CD4-positive, alpha-beta T cell treated with Interleukin-4 for 1 hour (primary cell): ENCODE data around the gene C20orf204.

Experiments used
- DNase-seq, 2 donors: peaks; one replicate each; pipeline ENCODE4 v3.0.0-alpha.2; 2020 to 2022

The C20orf204 gene

GRCh38 chr20:64027981-64028685 lies 7.8 kb upstream of the C20orf204 start:
- DNase-seq = no peak

- DNase-seq = no peak
Observed at GRCh38 chr20:64029293-64030117, 6.5 kb upstream of the C20orf204 start.

DNA sequence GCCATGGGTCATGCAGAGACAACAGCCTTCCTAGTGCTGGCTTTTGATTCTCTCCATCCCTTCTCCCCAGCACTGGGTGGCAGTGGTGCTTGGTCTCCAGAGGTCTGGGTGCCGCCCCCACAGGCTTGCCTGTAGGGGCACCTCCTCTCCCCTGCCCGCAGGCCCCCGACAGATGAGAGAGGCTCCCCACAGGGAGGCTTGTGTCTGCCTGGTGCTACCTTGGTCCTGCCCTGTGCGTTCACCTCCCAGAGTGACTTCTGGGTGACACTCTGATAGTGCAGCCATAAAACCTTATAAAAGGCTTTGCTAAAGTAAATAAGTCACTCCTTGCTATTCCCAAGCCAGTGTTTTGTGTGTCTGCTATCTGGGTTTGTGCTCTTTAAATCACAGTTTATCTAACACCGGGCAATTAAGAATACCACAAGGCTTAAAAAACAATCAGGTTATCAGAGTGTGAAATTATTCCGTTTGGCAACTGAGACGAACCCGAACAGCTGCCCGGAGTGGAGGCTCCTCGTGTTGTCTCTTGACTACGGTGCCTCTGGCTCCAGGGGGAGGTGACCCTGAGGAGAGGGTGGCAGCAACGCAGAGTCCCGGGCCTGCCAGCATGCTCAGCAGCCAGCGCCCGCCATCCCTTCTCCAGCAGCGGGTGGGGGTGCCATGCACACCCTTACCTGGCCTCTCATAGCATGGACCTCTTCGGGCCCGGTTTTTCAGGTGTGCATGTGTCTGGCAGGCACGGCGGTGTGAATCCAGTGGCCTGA lies 5.4 kb upstream of the C20orf204 start:
- no peak for DNase-seq

GRCh38 chr20:64031822-64032314 lies 4.1 kb upstream of the C20orf204 start:
- no peak for DNase-seq

GRCh38 chr20:64032706-64033624 lies 3.0 kb upstream of the C20orf204 start:
- no peak for DNase-seq

DNA sequence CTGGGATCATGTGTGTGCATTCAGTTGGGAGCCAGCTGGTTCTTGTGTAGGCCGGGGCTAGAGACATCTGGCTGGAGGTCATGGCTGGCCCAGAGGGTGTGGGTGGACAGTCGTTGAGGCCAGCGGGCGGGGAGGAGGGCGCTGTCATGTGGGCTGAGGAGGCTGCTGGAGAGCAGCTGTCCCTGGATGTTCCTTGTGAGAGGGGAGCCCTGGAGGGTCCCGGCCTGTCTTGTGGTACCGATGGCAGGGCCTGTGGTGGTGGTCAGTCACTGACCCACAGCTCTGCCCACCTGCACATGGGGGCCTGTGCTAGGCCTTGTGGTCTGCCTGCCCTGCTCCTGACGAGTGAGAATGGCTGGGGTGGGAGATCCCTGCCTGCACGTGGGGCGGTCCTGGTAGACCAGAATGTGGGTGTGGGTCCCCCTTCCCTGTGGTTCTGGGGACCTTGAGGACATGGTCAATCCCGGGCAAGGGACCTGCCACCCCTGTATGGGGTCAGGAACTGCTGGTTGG lies 1.9 kb upstream of the C20orf204 start:
- DNase-seq = no peak

GRCh38 chr20:64035066-64035932 lies 683 bp upstream of the C20orf204 start:
- peak in 1 of 2 donors; percentile 49 for DNase-seq

DNA sequence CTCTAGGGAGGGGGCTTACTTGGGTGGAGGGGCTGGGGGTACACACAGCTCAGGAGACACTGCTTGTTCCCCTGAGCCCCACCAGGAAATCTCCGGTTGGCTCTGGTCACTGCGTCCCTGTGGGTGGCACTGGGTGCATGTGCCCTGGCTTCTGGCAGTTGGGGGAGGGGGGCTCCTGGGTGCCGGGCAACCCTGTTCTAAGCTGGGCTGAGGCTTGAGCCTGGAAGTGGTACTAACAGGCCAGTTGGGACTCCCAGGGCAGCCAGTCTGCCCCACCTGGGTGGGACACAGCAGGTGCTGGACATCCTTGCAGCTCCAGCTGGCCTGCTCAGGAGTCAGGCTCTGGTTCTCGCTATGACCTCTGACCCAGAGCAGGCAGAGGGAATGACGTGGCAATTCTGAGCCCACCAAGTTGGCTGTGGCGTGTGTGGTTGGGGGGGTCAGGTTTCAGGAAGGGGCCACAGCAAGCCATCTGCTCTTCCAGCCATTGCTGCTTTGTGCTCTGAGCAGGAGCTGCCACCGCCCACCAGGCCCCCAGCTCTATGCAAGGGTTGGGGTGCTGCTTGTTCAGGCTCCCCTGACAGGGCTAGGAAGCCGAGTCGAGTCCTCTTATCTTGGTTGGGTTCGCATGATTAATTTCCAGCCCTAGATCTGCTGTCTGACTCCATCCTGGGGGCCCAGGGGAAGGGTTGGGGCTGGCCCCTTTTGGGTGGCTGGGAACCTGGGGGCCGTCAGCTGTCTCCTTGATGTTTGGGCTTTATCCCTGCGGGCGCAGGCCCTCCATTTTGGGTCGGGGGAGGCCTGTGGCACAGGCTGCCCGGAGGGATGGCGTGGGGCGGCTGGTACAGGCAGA lies 590 bp downstream of the C20orf204 start:
- no peak for DNase-seq

GRCh38 chr20:64037199-64037497 lies 1.2 kb downstream of the C20orf204 start:
- no peak for DNase-seq

DNA sequence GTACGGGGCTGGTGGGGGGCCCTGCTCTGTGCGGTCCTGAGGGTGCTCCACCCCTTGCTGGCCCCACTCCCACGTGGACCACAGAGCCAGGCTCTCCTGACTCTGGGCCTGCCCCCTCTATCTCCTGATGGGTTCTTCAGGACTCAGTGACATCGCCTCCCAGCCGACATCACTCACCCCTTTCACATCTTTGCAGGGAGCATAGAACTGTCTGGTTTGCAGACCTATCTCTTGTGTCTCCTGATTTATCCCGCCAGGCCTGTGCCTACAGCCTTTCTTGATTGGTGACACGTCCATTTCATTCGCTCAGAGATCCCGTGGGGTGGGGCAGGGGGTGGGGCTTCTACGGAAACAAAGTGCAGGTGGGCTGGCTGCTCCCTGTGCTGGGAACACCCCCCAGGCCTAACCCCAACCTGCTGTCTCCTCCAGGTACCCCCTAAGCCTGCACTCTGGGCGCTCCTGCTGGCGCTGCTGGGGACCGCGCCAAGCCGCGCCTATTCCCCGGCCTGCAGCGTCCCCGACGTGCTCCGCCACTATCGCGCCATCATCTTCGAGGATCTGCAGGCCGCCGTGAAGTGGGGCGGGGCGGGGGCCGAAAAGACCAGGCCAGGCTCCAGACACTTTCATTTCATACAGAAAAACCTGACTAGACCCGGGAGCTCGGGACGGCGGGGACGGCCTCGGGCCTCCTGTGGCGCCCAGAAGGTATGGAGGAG lies 1.7 kb downstream of the C20orf204 start:
- DNase-seq = no peak

- DNase-seq = no peak
Observed at GRCh38 chr20:64038224-64038564, 2.2 kb downstream of the C20orf204 start.

DNA sequence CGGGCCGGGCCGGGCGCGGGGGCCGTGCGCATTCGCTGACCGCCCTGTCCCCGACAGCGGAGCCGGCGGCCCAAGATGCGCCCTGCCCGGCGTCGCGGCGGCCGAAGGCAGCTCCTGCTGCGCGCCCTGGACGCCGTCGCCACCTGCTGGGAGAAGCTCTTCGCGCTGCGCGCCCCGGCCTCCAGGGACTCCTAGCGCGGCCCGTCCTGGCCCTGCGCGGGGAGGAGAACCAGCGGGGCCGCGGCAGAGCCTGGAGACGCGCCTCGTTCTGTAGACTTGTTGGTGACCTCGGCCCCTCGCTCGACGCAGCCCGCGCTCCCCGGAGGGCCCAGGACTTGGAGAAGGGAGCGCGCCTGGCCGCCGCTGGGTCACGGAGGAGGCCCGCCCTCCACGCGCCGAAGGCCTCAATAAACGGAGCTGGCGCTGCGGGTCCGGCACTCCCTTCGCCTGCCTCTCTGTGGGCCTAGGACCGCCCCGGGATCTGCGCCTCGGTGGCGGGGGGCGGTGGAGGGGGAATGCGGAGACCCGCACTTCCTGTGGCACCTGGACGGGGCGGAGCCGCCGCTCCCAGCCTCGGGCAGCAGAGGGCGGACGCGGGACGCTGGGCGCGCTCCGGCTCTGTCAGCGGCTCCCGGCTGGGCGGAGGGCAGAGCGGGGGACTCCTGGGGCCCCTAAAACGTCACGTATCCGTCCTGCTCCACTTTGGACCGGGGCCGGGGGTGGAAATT lies 2.7 kb downstream of the C20orf204 start:
- peak; percentile 71 to 76 for DNase-seq

GRCh38 chr20:64039293-64040160 lies 3.5 kb downstream of the C20orf204 start:
- no peak for DNase-seq

GRCh38 chr20:64040231-64041039 lies 4.5 kb downstream of the C20orf204 start:
- no peak for DNase-seq

- DNase-seq = no peak
Observed at GRCh38 chr20:64041040-64041780, 5.2 kb downstream of the C20orf204 start.

GRCh38 chr20:64041781-64042053 lies 5.7 kb downstream of the C20orf204 start:
- no peak for DNase-seq
